Caco-2 (cell line): ENCODE results near the gene TSEN2. TPM values are rescaled to one million over a fixed set of nuclear protein-coding genes. Genes with fewer than 3 reads are reported as not detected.

Experiments used
- BruUV-seq: library from RNA; stranded (reverse); fragments of 400-500 nt; replicated peaks from 2 replicates; lab custom pipeline; 2021; lab: Mats Ljungman, UMichigan
- CTCF ChIA-PET: fragments of 300-600 bp; sonication (Branson Sonifier 250); formaldehyde crosslinking; loops from one replicate; lab custom pipeline; 2022; ENCODE audit warnings: antibody characterized with exemption; lab: Charles Lee
- POLR2A ChIA-PET: fragments of 300-600 bp; sonication (Branson Sonifier 250); formaldehyde crosslinking; loops from one replicate; lab custom pipeline; 2022; ENCODE audit warnings: antibody characterized with exemption; lab: Charles Lee
- DNase-seq, 2 experiments: peaks; one replicate each; pipeline versions ENCODE4 v3.0.0 to v3.0.0-alpha.2; 2020 to 2022
- H3K27me3 ChIP-seq: replicated peaks from 2 replicates; pipeline ENCODE4 v1.6.0; 2011; ENCODE audit warnings: low read length; ENCODE audit not compliant: control insufficient read depth, insufficient read depth
- H3K36me3 ChIP-seq: 2 replicates; pipeline ENCODE4 v1.5.1; 2011; ENCODE audit warnings: low read length; ENCODE audit not compliant: control insufficient read depth, insufficient read depth
- H3K4me1 ChIP-seq: fragments of 250-450 bp; sonication (Bioruptor Pico); 2 replicates; pipeline ENCODE4 v1.5.1; 2020; ENCODE audit warnings: mild to moderate bottlenecking
- H3K4me3 ChIP-seq: 2 replicates; pipeline ENCODE4 v1.5.1; 2011; ENCODE audit warnings: low read depth, mild to moderate bottlenecking, control low read depth, low read length
- H3K9me3 ChIP-seq: fragments of 250-450 bp; sonication (Bioruptor Pico); 2 replicates; pipeline ENCODE4 v1.5.1; 2020; ENCODE audit warnings: mild to moderate bottlenecking, moderate library complexity
- H3K27ac Mint-ChIP-seq: one replicate; pipeline ENCODE4 v1.8.0; 2022; ENCODE audit warnings: mixed read lengths; ENCODE audit not compliant: unreplicated experiment
- H3K27me3 Mint-ChIP-seq: one replicate; pipeline ENCODE4 v1.8.0; 2022; ENCODE audit warnings: mixed read lengths; ENCODE audit not compliant: insufficient read depth, unreplicated experiment
- H3K36me3 Mint-ChIP-seq: one replicate; pipeline ENCODE4 v1.8.0; 2022; ENCODE audit warnings: mild to moderate bottlenecking, mixed read lengths; ENCODE audit not compliant: insufficient read depth, unreplicated experiment
- H3K4me1 Mint-ChIP-seq: one replicate; pipeline ENCODE4 v1.8.0; 2022; ENCODE audit warnings: low read depth, mixed read lengths; ENCODE audit not compliant: unreplicated experiment
- H3K4me3 Mint-ChIP-seq: one replicate; pipeline ENCODE4 v1.8.0; 2022; ENCODE audit warnings: mild to moderate bottlenecking, moderate library complexity, mixed read lengths; ENCODE audit not compliant: unreplicated experiment
- H3K9me3 Mint-ChIP-seq: one replicate; pipeline ENCODE4 v1.8.0; 2022; ENCODE audit warnings: mixed read lengths; ENCODE audit not compliant: unreplicated experiment
- intact Hi-C: fragments of 100-400 bp; cut with micrococcal nuclease; formaldehyde crosslinking; loops from one replicate; pipeline ENCODE4 v1.10.0; 2022; ENCODE audit not compliant: unreplicated experiment
- total RNA-seq: library from RNA; stranded (reverse); gene quantifications from 2 replicates; pipeline ENCODE4 v1.2.3, GENCODE V29; 2022
- TF ChIP-seq, protein P1 (sequence below), 2 experiments: fragments of 200-600 bp in 1 of 2; IDR thresholded peaks; 1 replicate in 1 of 2; 2 replicates in 1 of 2; pipeline versions ENCODE4 v1.5.1 to v1.8.0; 2011 to 2022; ENCODE audit warnings: antibody characterized with exemption in 1 of 2, control low read depth in 1 of 2, inconsistent platforms in 1 of 2, low read depth in 1 of 2, low read length in 1 of 2, mild to moderate bottlenecking in 1 of 2, moderate library complexity in 1 of 2; ENCODE audit not compliant: insufficient read depth in 1 of 2, severe bottlenecking in 1 of 2, unreplicated experiment in 1 of 2

Gene TSEN2
- total RNA-seq, 1 experiment from 2014 or later: 19.6 TPM

DNA sequence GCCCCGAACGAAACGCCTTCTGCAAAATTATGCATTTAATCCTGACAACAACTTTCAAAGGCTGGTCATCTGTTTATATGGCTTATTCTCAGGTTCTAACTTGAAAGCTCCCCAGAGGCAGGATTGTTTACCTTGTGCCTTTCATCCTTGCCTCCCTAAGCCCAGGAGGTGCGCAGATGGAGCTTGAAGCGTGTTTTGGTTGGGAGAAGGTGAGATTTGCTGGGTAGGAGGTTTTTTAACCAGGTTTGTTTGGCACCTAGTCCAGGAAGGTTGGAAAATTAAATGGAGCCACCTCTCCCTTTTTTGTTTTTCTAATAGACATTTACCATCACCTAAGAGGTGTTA lies 675 bp downstream of the TSEN2 start:
- ChIA-PET POLR2A (interaction anchor here (0.9 kb wide), 1 partner anchor 357 kb away, joined by 4 read pairs; no protein-coding TSS in a partner anchor), CTCF (interaction anchor here (1.2 to 1.8 kb wide), 2 partner anchors 11 to 13 kb away, joined by 3 to 6 read pairs; no protein-coding TSS in a partner anchor)

DNA sequence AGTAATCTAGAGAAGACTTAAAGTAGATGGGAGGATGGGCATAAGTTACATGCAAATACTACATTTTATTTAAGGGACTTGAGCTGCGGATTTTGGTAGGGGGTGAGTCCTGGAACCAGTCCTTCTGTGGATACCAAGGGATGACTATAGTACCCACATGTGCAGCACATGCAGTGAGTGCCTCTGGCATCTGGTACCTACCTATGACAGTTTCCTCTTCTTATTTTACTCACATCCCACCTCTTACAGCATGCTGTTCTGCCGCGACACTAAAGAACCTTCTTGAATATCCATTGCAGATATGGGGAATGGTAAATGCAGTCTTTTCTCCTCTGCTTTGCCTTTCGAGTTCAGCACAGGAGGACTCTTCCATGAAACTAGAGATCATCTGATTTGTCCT lies 1.7 kb downstream of the TSEN2 start:
- POLR2A ChIA-PET: no interaction called here
- Mint-ChIP-seq H3K36me3 (peaks cover 28% of the 10 kb centered on the region), H3K4me3 (peak overlapping the region; percentile 96), H3K9me3 (no peaks in the 10 kb centered on the region), H3K4me1 (peaks cover 10% of the 10 kb centered on the region), H3K27me3 (no peaks in the 10 kb centered on the region), H3K27ac (no peak overlapping the region)
- CTCF ChIA-PET: no interaction called here
- no peak for DNase-seq
- Histone ChIP-seq H3K27me3 (no peaks in the 10 kb centered on the region), H3K36me3 (no peaks in the 10 kb centered on the region; the same call in 1 of the 2 replicates), H3K4me1 (peaks cover 10% of the 10 kb centered on the region), H3K9me3 (no peaks in the 10 kb centered on the region), H3K4me3 (no peak overlapping the region)
- intact Hi-C loops: no loop called here
- no TSS peak for BruUV-seq
- TF ChIP-seq, protein P1, sequence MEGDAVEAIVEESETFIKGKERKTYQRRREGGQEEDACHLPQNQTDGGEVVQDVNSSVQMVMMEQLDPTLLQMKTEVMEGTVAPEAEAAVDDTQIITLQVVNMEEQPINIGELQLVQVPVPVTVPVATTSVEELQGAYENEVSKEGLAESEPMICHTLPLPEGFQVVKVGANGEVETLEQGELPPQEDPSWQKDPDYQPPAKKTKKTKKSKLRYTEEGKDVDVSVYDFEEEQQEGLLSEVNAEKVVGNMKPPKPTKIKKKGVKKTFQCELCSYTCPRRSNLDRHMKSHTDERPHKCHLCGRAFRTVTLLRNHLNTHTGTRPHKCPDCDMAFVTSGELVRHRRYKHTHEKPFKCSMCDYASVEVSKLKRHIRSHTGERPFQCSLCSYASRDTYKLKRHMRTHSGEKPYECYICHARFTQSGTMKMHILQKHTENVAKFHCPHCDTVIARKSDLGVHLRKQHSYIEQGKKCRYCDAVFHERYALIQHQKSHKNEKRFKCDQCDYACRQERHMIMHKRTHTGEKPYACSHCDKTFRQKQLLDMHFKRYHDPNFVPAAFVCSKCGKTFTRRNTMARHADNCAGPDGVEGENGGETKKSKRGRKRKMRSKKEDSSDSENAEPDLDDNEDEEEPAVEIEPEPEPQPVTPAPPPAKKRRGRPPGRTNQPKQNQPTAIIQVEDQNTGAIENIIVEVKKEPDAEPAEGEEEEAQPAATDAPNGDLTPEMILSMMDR (IDR thresholded peaks at IDR 0.05; ENCODE audit: insufficient read depth in 1 of 2, low read depth in 1 of 2, low read length in 1 of 2, severe bottlenecking in 1 of 2, unreplicated experiment in 1 of 2): no peak

More for the DNA sequence above, 675 bp downstream of the TSEN2 start:
- no peaks in the 10 kb centered on the region for H3K27me3 ChIP-seq
- peak overlapping the region; percentile 96 for H3K4me3 Mint-ChIP-seq
- peaks cover 12% of the 10 kb centered on the region for H3K4me1 ChIP-seq
- no peaks in the 10 kb centered on the region for H3K9me3 Mint-ChIP-seq
- intact Hi-C loops: loop anchor here (1.0 to 5.0 kb wide), 2 partner anchors 263 to 346 kb away; no protein-coding TSS in a partner anchor
- peak overlapping the region; percentile 74 for H3K4me3 ChIP-seq
- no peaks in the 10 kb centered on the region; the same call in 1 of the 2 replicates for H3K36me3 ChIP-seq
- peak overlapping the region; percentile 98 for H3K27ac Mint-ChIP-seq
- no peaks in the 10 kb centered on the region for H3K27me3 Mint-ChIP-seq
- no peaks in the 10 kb centered on the region for H3K9me3 ChIP-seq
- BruUV-seq: no TSS peak
- TF ChIP-seq, protein P1 (IDR thresholded peaks at IDR 0.05; ENCODE audit: insufficient read depth in 1 of 2, low read depth in 1 of 2, low read length in 1 of 2, severe bottlenecking in 1 of 2, unreplicated experiment in 1 of 2): no peak
- peaks cover 16% of the 10 kb centered on the region for H3K4me1 Mint-ChIP-seq
- peak in 1 of 2 experiments; percentile 7 for DNase-seq
- peaks cover 22% of the 10 kb centered on the region for H3K36me3 Mint-ChIP-seq

DNA sequence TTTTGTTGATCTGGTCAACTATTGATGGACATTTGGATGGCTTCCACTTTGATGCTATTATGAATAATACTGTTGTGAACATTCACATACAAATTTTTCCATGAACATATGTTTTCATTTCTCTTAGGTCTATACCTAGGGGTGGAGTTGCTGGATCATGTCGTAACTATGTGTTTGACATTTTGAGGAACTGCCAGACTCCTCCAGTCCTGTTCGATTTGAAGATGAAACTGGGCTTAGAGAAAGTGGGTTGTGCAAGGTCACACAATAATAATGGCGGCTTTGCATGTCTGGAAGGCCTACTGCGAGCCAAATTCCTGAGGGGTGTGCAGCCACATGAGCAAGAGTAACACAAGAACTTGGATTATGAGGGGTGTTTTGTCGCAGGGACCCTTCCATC lies 2.6 kb downstream of the TSEN2 start:
- intact Hi-C loops: no loop called here
- ChIA-PET CTCF (no interaction called here), POLR2A (no interaction called here)
- H3K36me3 Mint-ChIP-seq: peaks cover 28% of the 10 kb centered on the region
- Histone ChIP-seq H3K9me3 (no peaks in the 10 kb centered on the region), H3K36me3 (no peaks in the 10 kb centered on the region; the same call in 1 of the 2 replicates), H3K4me3 (no peak overlapping the region), H3K4me1 (peaks cover 10% of the 10 kb centered on the region), H3K27me3 (no peaks in the 10 kb centered on the region)
- DNase-seq: no peak
- no peaks in the 10 kb centered on the region for H3K9me3 Mint-ChIP-seq
- TF ChIP-seq, protein P1 (IDR thresholded peaks at IDR 0.05; ENCODE audit: insufficient read depth in 1 of 2, low read depth in 1 of 2, low read length in 1 of 2, severe bottlenecking in 1 of 2, unreplicated experiment in 1 of 2): no peak
- no TSS peak for BruUV-seq
- no peak overlapping the region for H3K4me3 Mint-ChIP-seq
- peaks cover 10% of the 10 kb centered on the region for H3K4me1 Mint-ChIP-seq
- H3K27me3 Mint-ChIP-seq: no peaks in the 10 kb centered on the region
- peak overlapping the region; percentile 49 for H3K27ac Mint-ChIP-seq
